A549 treated with Mapracorat at 1 μM for 4 hours (cell line): ENCODE results near the gene IQSEC2. TPM values are rescaled to one million over a fixed set of nuclear protein-coding genes. Genes with fewer than 3 reads are reported as not detected.

Experiments
- total RNA-seq: library from RNA; stranded (reverse); fragments of 200-300 nt; extraction: Qiagen RNA extraction; gene quantifications from 5 replicates; pipeline ENCODE4 v1.2.3, GENCODE V29; 2022

IQSEC2 gene
- 32.3 to 46.4 TPM (median 40.4 TPM) in 5 replicates for total RNA-seq

GRCh38 chrX:53281321-53281822 lies at the start of gene IQSEC2:
Gene IQSEC2 (minus strand): TSS chrX:53281584.

GRCh38 chrX:53224860-53225797 lies 56.3 kb downstream of the IQSEC2 start, which contains the start of gene KDM5C:
Gene KDM5C (minus strand): TSS chrX:53225207. CDS start chrX:53224889, 318 bp downstream.

Other genes starting within 250 kb of the IQSEC2 start
- 0.03 TPM in 1 of 5 replicates, not detected in the others for gene GPR173, start 232.8 kb downstream of the IQSEC2 start, total RNA-seq
- 20.7 to 22.3 TPM (median 21.9 TPM) in 5 replicates for gene TSPYL2, start 199.2 kb downstream of the IQSEC2 start, total RNA-seq
- 1.4 to 2.1 TPM (median 1.7 TPM) in 5 replicates for gene KANTR, start 187.4 kb downstream of the IQSEC2 start, total RNA-seq
- 39.1 to 59.1 TPM (median 54.5 TPM) in 5 replicates for gene KDM5C, start 56.4 kb downstream of the IQSEC2 start, total RNA-seq
- gene SMC1A, start 141.1 kb upstream of the IQSEC2 start, total RNA-seq = 40.2 to 61.9 TPM (median 46.0 TPM) in 5 replicates
- gene RIBC1, start 141.3 kb upstream of the IQSEC2 start, total RNA-seq = 0.53 to 1.0 TPM (median 0.76 TPM) in 5 replicates
- gene HSD17B10, start 152.8 kb upstream of the IQSEC2 start, total RNA-seq = 169 to 204 TPM (median 188 TPM) in 5 replicates